ENCODE data around the gene POLN. TPM values are rescaled to one million over a fixed set of nuclear protein-coding genes. Genes with fewer than 3 reads are reported as not detected.

POLN gene
- total and polyA plus RNA-seq, 2 experiments from 2014 or later, result 1.8 to 4.0 TPM

- TF ChIP-seq EZH2phosphoT487 (IDR thresholded peaks at IDR 0.05; ENCODE audit: unreplicated experiment) (no peak), CREB1 (CRISPR knock-in tag; IDR thresholded peaks at IDR 0.05; ENCODE audit: low read depth) (no peak), CTCF (conservative IDR thresholded peaks at IDR 0.05; ENCODE audit: low read depth in 2 of 2) (no peak), ZNF114 (CRISPR knock-in tag; IDR thresholded peaks at IDR 0.05) (no peak), EZH2 (IDR thresholded peaks at IDR 0.05; ENCODE audit: low read depth, unreplicated experiment) (no peak), JUNB (IDR thresholded peaks at IDR 0.05; ENCODE audit: unreplicated experiment) (no peak), NANOG (IDR thresholded peaks at IDR 0.05; ENCODE audit: borderline replicate concordance) (no peak), ZNF331 (CRISPR knock-in tag; IDR thresholded peaks at IDR 0.05; ENCODE audit: low read depth) (no peak), POLR2AphosphoS5 (IDR thresholded peaks at IDR 0.05; ENCODE audit: low read depth) (no peak)
Observed at GRCh38 chr4:2250357-2251072, 8.6 kb upstream of the POLN start (continued).

GRCh38 chr4:2249526-2250356 is 7.8 kb upstream of the POLN start:
- Histone ChIP-seq H3K36me3 (ENCODE audit: insufficient read depth) (no peaks in the 10 kb centered on the region), H3K79me2 (replicated peaks; ENCODE audit: insufficient read depth) (no peaks in the 10 kb centered on the region), H3K4me3 (no peak overlapping the region), H3K27ac (ENCODE audit: low read depth) (no peak overlapping the region), H3K4me2 (no peak overlapping the region), H3K9me2 (ENCODE audit: insufficient read depth) (no peaks in the 10 kb centered on the region), H3F3A (replicated peaks; ENCODE audit: low read depth) (no peaks in the 10 kb centered on the region), H2AFZ (no peak overlapping the region), H3K4me1 (ENCODE audit: insufficient read depth) (peaks cover 5% of the 10 kb centered on the region; the same call in 1 of the 2 replicates), H3K27me3 (ENCODE audit: insufficient read depth) (no peaks in the 10 kb centered on the region), H4K20me1 (replicated peaks; ENCODE audit: insufficient read depth) (no peaks in the 10 kb centered on the region)
- peaks cover 5% of the 10 kb centered on the region for H3K27me3 Mint-ChIP-seq (ENCODE audit: insufficient read depth, low read depth, poor library complexity)
- H3K36me3 Mint-ChIP-seq (ENCODE audit: low read depth), result peaks cover 9% of the 10 kb centered on the region
- peaks cover 9% of the 10 kb centered on the region for H3K9me3 Mint-ChIP-seq
- no peak overlapping the region for H3K27ac Mint-ChIP-seq
- no peak for ATAC-seq
- H3K4me3 Mint-ChIP-seq, result no peak overlapping the region
- peaks cover 12% of the 10 kb centered on the region for H3K4me1 Mint-ChIP-seq
- no peak for DNase-seq (ENCODE audit: low spot score)
- TF ChIP-seq CREB1 (CRISPR knock-in tag; IDR thresholded peaks at IDR 0.05; ENCODE audit: low read depth) (no peak), REST (IDR thresholded peaks at IDR 0.05; ENCODE audit: unreplicated experiment) (no peak), ETS1 (IDR thresholded peaks at IDR 0.05) (no peak), NANOG (IDR thresholded peaks at IDR 0.05; ENCODE audit: borderline replicate concordance) (no peak), EZH2 (IDR thresholded peaks at IDR 0.05; ENCODE audit: low read depth, unreplicated experiment) (no peak), ZNF331 (CRISPR knock-in tag; IDR thresholded peaks at IDR 0.05; ENCODE audit: low read depth) (no peak)
